ENCODE results near the gene INPP4B. TPM values are rescaled to one million over a fixed set of nuclear protein-coding genes. Genes with fewer than 3 reads are reported as not detected.
A peak's percentile ranks its signal among the peaks of the same experiment; 100 is the strongest.

The INPP4B gene
- total RNA-seq, 1 experiment from 2014 or later, result 14.3 TPM

GRCh38 chr4:142550965-142551364, 295.1 kb downstream of the INPP4B start:
- ChIA-PET CTCF (no interaction called here), POLR2A (no interaction called here), RAD21 (ENCODE audit: low non-redundant PET in 1 of 2, low total read pairs in 2 of 2, uncharacterized antibody in 2 of 2, unreplicated experiment in 2 of 2) (no interaction called here)
- H3K9ac ChIP-seq (ENCODE audit: low read length), result peak overlapping the region; percentile 28
- H3K9me2 ChIP-seq (ENCODE audit: insufficient read depth), result no peaks in the 10 kb centered on the region
- no peaks in the 10 kb centered on the region for H4K20me1 ChIP-seq (ENCODE audit: insufficient read depth)
- H2AFZ ChIP-seq (ENCODE audit: low read depth, low read length, poor library complexity, severe bottlenecking), result no peak overlapping the region
- no peak overlapping the region for H3K4me3 ChIP-seq (replicated peaks in 1 of 2; ENCODE audit: low read depth in 1 of 2, low read length in 2 of 2)
- H3K36me3 ChIP-seq (ENCODE audit: control insufficient read depth in 1 of 2, insufficient read depth in 2 of 2, low read length in 2 of 2), result no peaks in the 10 kb centered on the region
- intact Hi-C loops (cut with micrococcal nuclease), result loop anchor here (5.0 kb wide), 1 partner anchor 199 kb away; no protein-coding TSS in a partner anchor
- BruUV-seq (replicated peaks), result no TSS peak
- no peaks in the 10 kb centered on the region for H3K79me2 ChIP-seq (ENCODE audit: insufficient read depth, low read length)
- DNase-seq (ENCODE audit: low read depth, low spot score) (peak; percentile 12), ATAC-seq (no peak)
- peak overlapping the region; percentile 92 for H3K27ac ChIP-seq (ENCODE audit: low read depth, low read length)
- H3K4me1 ChIP-seq (ENCODE audit: control insufficient read depth in 1 of 2, insufficient read depth in 2 of 2, low read length in 2 of 2), result peaks cover 39 to 54% of the 10 kb centered on the region in 2 experiments
- TF ChIP-seq RAD21 (IDR thresholded peaks at IDR 0.05; ENCODE audit: low read depth) (no peak), MAX (IDR thresholded peaks at IDR 0.05) (0 out of 2 replicates have a peak, but pooled peaks have one; percentile 14), CTCF (IDR thresholded peaks at IDR 0.05 in 2 of 3, conservative IDR thresholded peaks at IDR 0.05 in 1 of 3; ENCODE audit: borderline replicate concordance in 1 of 3, insufficient read depth in 1 of 3, low read depth in 2 of 3, low read length in 2 of 3) (no peak), SP1 (IDR thresholded peaks at IDR 0.05; ENCODE audit: low read depth) (no peak), EZH2phosphoT487 (IDR thresholded peaks at IDR 0.05; ENCODE audit: borderline replicate concordance) (no peak), ATF3 (IDR thresholded peaks at IDR 0.05) (no peak), POLR2A (IDR thresholded peaks at IDR 0.05; ENCODE audit: borderline replicate concordance, extremely low read depth, insufficient read depth, insufficient read length) (no peak), CBX3 (IDR thresholded peaks at IDR 0.05; ENCODE audit: low read depth) (no peak), SRF (IDR thresholded peaks at IDR 0.05; ENCODE audit: low read depth) (no peak)
- H3K27me3 ChIP-seq (ENCODE audit: insufficient read depth, low read length), result no peaks in the 10 kb centered on the region
- no peaks in the 10 kb centered on the region for H3K9me3 ChIP-seq (ENCODE audit: control insufficient read depth in 1 of 2, insufficient read depth in 1 of 2, low read depth in 1 of 2, low read length in 2 of 2)
- peak overlapping the region; percentile 64 for H3K4me2 ChIP-seq (ENCODE audit: low read length)
